Measurements from ENCODE around the gene REXO5. TPM values are rescaled to one million over a fixed set of nuclear protein-coding genes. Genes with fewer than 3 reads are reported as not detected.

REXO5 gene
- total and polyA plus RNA-seq, 9 of the 15 experiments (the other 6 are each of a cell fraction or from before 2014, with no cell fraction given) = 10.5 to 45.1 (median 25.4) TPM

DNA sequence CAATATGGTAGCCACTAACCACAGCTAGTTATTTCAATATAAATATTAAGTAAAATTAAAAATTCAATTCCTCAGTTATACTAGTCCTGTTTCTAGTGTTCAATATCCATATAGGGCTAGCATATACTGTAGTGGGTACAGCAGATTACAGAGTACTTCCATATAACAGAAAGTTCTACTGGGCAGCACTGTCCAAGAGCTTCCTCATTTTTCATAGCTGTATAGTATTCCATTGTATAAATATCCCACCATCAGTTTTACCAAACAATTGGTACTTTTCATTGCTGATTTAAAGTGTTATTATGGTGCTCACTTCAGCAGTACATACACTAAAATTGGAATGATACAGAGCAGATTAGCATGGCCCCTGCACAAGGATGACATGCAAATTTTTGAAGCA lies 22.1 kb upstream of the REXO5 start:
- no peak overlapping the region for H3K9ac ChIP-seq (ENCODE audit: insufficient read depth in 1 of 2, low read depth in 2 of 2, low read length in 2 of 2)
- ChIA-PET POLR2A (interaction anchor here (1.4 kb wide), 1 partner anchor 11 kb away, joined by 3 read pairs; no protein-coding TSS in a partner anchor), CTCF (ENCODE audit: low intra/inter-chr PET ratio) (no interaction called here)
- no peak for DNase-seq (ENCODE audit: extremely low read depth in 1 of 4, low spot score in 3 of 4)
- H3K4me1 ChIP-seq (replicated peaks in 1 of 2; ENCODE audit: control insufficient read depth in 2 of 2, insufficient read depth in 2 of 2, low read length in 2 of 2) = no peaks in the 10 kb centered on the region
- no peaks in the 10 kb centered on the region for H4K20me1 ChIP-seq (replicated peaks; ENCODE audit: control insufficient read depth, insufficient read depth, low read length)
- no peak for ATAC-seq
- no peaks in the 10 kb centered on the region for H3K27me3 ChIP-seq (ENCODE audit: control insufficient read depth in 2 of 2, insufficient read depth in 2 of 2, low read length in 2 of 2)
- H3K9me3 ChIP-seq (replicated peaks; ENCODE audit: control insufficient read depth, insufficient read depth, low read depth, low read length) = no peaks in the 10 kb centered on the region
- H3K27ac ChIP-seq (ENCODE audit: extremely low read depth, low read depth, low read length) = no peak overlapping the region
- intact Hi-C loops (cut with micrococcal nuclease) = no loop called here
- no peak overlapping the region for H3K4me2 ChIP-seq (ENCODE audit: insufficient read depth, low read length)
- H3K79me2 ChIP-seq (ENCODE audit: control insufficient read depth, insufficient read depth, low read length) = no peaks in the 10 kb centered on the region
- in situ Hi-C loops (cut with MboI) = no loop called here
- H3K4me3 ChIP-seq = no peak overlapping the region
- H2AFZ ChIP-seq (ENCODE audit: low read depth, low read length) = no peak overlapping the region
- peaks cover 49% of the 10 kb centered on the region for H3K36me3 ChIP-seq (ENCODE audit: control insufficient read depth, insufficient read depth, low read length)
- no peak for FAIRE-seq
- no TSS peak for BruUV-seq (replicated peaks)
- no peaks in the 10 kb centered on the region for H3K9me1 ChIP-seq (ENCODE audit: control insufficient read depth, insufficient read depth, low read length)
- TF ChIP-seq, protein P1, sequence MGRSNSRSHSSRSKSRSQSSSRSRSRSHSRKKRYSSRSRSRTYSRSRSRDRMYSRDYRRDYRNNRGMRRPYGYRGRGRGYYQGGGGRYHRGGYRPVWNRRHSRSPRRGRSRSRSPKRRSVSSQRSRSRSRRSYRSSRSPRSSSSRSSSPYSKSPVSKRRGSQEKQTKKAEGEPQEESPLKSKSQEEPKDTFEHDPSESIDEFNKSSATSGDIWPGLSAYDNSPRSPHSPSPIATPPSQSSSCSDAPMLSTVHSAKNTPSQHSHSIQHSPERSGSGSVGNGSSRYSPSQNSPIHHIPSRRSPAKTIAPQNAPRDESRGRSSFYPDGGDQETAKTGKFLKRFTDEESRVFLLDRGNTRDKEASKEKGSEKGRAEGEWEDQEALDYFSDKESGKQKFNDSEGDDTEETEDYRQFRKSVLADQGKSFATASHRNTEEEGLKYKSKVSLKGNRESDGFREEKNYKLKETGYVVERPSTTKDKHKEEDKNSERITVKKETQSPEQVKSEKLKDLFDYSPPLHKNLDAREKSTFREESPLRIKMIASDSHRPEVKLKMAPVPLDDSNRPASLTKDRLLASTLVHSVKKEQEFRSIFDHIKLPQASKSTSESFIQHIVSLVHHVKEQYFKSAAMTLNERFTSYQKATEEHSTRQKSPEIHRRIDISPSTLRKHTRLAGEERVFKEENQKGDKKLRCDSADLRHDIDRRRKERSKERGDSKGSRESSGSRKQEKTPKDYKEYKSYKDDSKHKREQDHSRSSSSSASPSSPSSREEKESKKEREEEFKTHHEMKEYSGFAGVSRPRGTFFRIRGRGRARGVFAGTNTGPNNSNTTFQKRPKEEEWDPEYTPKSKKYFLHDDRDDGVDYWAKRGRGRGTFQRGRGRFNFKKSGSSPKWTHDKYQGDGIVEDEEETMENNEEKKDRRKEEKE (IDR thresholded peaks at IDR 0.05; ENCODE audit: borderline replicate concordance in 1 of 2, control insufficient read depth in 1 of 2, low read depth in 2 of 2, low read length in 1 of 2) = no peak
- TF ChIP-seq, protein P2, sequence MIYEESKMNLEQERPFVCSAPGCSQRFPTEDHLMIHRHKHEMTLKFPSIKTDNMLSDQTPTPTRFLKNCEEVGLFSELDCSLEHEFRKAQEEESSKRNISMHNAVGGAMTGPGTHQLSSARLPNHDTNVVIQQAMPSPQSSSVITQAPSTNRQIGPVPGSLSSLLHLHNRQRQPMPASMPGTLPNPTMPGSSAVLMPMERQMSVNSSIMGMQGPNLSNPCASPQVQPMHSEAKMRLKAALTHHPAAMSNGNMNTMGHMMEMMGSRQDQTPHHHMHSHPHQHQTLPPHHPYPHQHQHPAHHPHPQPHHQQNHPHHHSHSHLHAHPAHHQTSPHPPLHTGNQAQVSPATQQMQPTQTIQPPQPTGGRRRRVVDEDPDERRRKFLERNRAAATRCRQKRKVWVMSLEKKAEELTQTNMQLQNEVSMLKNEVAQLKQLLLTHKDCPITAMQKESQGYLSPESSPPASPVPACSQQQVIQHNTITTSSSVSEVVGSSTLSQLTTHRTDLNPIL (CRISPR knock-in tag; IDR thresholded peaks at IDR 0.05) = 0 out of 2 replicates have a peak, but pooled peaks have one; percentile 40
- TF ChIP-seq CGGBP1 (CRISPR knock-in tag; IDR thresholded peaks at IDR 0.05) (no peak), POLR2A (conservative IDR thresholded peaks at IDR 0.05) (no peak), RBBP5 (IDR thresholded peaks at IDR 0.05; ENCODE audit: borderline replicate concordance, insufficient read depth, low read length, poor library complexity, severe bottlenecking) (no peak), ZMIZ1 (IDR thresholded peaks at IDR 0.05; ENCODE audit: low read depth in 2 of 2, low read length in 2 of 2) (no peak), CEBPG (CRISPR knock-in tag; IDR thresholded peaks at IDR 0.05) (no peak), CEBPG (tag; conservative IDR thresholded peaks at IDR 0.05 in 1 of 2, IDR thresholded peaks at IDR 0.05 in 1 of 2) (peak in 1 of 2 experiments; percentile 36; a peak in 1 of 4 replicates), ZNF584 (CRISPR knock-in tag; IDR thresholded peaks at IDR 0.05; ENCODE audit: low read depth) (no peak), ZNF146 (CRISPR knock-in tag; IDR thresholded peaks at IDR 0.05; ENCODE audit: unreplicated experiment) (peak; percentile 98), HNRNPL (IDR thresholded peaks at IDR 0.05; ENCODE audit: low read depth, low read length) (no peak)
- TF ChIP-seq, protein P3, sequence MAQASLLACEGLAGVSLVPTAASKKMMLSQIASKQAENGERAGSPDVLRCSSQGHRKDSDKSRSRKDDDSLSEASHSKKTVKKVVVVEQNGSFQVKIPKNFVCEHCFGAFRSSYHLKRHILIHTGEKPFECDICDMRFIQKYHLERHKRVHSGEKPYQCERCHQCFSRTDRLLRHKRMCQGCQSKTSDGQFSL (CRISPR knock-in tag; IDR thresholded peaks at IDR 0.05) = no peak
- TF ChIP-seq, protein P3 (tag; IDR thresholded peaks at IDR 0.05) = no peak
